ENCODE data around the gene CLEC2A. TPM values are rescaled to one million over a fixed set of nuclear protein-coding genes. Genes with fewer than 3 reads are reported as not detected.

CLEC2A gene
- total RNA-seq, 1 experiment from 2014 or later = 0.87 TPM

- Mint-ChIP-seq H3K27ac (peak within 1 kb of the TSS in 2 of 3 experiments; percentile 8 to 71; a peak in 3 of 7 replicates), H3K27me3 (ENCODE audit: low read depth) (no peaks in the 10 kb centered on the region), H3K4me1 (peaks cover 24 to 27% of the 10 kb centered on the region in 2 experiments), H3K36me3 (ENCODE audit: insufficient read depth in 1 of 3, low read depth in 3 of 3) (no peaks in the 10 kb centered on the region), H3K9me3 (no peaks in the 10 kb centered on the region), H3K4me3 (no peak within 1 kb of the TSS)
- Histone ChIP-seq H3K23ac (ENCODE audit: insufficient read length, low read depth, low read length) (no peak within 1 kb of the TSS), H3K18ac (ENCODE audit: insufficient read length, low read depth, low read length) (no peak within 1 kb of the TSS), H3K14ac (ENCODE audit: insufficient read depth, low read length) (no peak within 1 kb of the TSS), H3K56ac (ENCODE audit: insufficient read length, low read depth, low read length) (no peak within 1 kb of the TSS), H3K79me2 (ENCODE audit: insufficient read depth, low read length) (no peaks in the 10 kb centered on the region), H2AFZ (ENCODE audit: low read length) (no peak within 1 kb of the TSS), H2BK20ac (ENCODE audit: low read depth, low read length, poor library complexity, severe bottlenecking) (no peak within 1 kb of the TSS), H3K4me2 (ENCODE audit: insufficient read depth, insufficient read length, low read length) (no peak within 1 kb of the TSS), H3K79me1 (ENCODE audit: insufficient read depth, low read depth, low read length, poor library complexity, severe bottlenecking) (no peaks in the 10 kb centered on the region), H3K4ac (ENCODE audit: low read depth, low read length) (no peak within 1 kb of the TSS), H4K20me1 (ENCODE audit: control insufficient read depth, insufficient read depth, insufficient read length) (peaks cover 2% of the 10 kb centered on the region), H3K23me2 (ENCODE audit: insufficient read length, low read depth, low read length, poor library complexity, severe bottlenecking) (no peaks in the 10 kb centered on the region), H3K27me3 (ENCODE audit: insufficient read depth, low read length) (no peaks in the 10 kb centered on the region), H2BK15ac (ENCODE audit: low read depth, low read length) (no peak within 1 kb of the TSS), H2BK5ac (ENCODE audit: insufficient read length, low read length) (no peak within 1 kb of the TSS), H4K8ac (replicated peaks; ENCODE audit: insufficient read length, low read depth, low read length) (no peak within 1 kb of the TSS), H4K91ac (ENCODE audit: insufficient read length, low read depth, low read length) (no peak within 1 kb of the TSS), H3K9ac (ENCODE audit: extremely low read depth, insufficient read length, low read length) (no peak within 1 kb of the TSS), H3T11ph (ENCODE audit: low read length) (no peak within 1 kb of the TSS), H4K5ac (ENCODE audit: insufficient read length, low read depth, low read length) (no peak within 1 kb of the TSS), H2BK12ac (ENCODE audit: insufficient read length, low read depth, low read length) (no peak within 1 kb of the TSS), H3K4me1 (ENCODE audit: insufficient read depth, low read length) (no peaks in the 10 kb centered on the region; the same call in 1 of the 2 replicates), H3K9me3 (ENCODE audit: control insufficient read depth, low read depth, low read length) (no peaks in the 10 kb centered on the region), H2AK5ac (ENCODE audit: insufficient read length, low read length) (no peak within 1 kb of the TSS), H3K27ac (ENCODE audit: insufficient read length, low read depth, low read length) (no peak within 1 kb of the TSS), H2BK120ac (ENCODE audit: low read depth, low read length, poor library complexity, severe bottlenecking) (no peak within 1 kb of the TSS)
- no CpG with 5 or more reads among the region's 11 CpGs for WGBS (ENCODE audit: extremely low coverage, insufficient read length, low lambda C conversion rate)
- TF ChIP-seq CTCF (conservative IDR thresholded peaks at IDR 0.05) = no peak
- no peak for DNase-seq
These were observed 62.6 kb downstream of the CLEC2A start, which contains the start of gene CLEC2B for GRCh38 chr12:9869307-9870161. Gene CLEC2B, minus strand, starts transcription at chr12:9869354.

All from H9 (cell line).